GM21360 (cell line): ENCODE results near the gene NEBL.

Experiments used
- ATAC-seq: cut with Tn5 transposase; IDR thresholded peaks from one replicate; pipeline ENCODE4 v1.9.1; 2021; ENCODE audit warnings: mild to moderate bottlenecking, moderate library complexity; ENCODE audit not compliant: unreplicated experiment

NEBL gene

DNA sequence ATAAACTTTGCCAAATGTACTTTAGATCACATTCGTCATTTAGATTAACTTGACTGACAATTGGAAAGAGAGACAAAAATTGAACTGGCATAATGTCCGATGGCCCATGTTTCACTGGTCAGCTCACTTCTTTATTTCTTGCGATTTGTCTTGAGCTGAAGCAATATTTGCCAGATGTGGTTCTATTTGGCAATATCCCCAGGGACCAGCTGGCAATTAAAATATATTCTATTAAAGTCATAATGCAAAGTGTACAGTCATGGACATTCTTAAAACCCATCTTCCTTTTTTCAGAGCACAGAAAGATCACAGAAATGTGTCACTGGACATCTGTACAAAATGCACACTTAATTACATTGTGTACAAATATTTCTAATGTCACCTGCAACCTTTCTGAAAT, 26.3 kb downstream of the NEBL start:
- no peak for ATAC-seq

DNA sequence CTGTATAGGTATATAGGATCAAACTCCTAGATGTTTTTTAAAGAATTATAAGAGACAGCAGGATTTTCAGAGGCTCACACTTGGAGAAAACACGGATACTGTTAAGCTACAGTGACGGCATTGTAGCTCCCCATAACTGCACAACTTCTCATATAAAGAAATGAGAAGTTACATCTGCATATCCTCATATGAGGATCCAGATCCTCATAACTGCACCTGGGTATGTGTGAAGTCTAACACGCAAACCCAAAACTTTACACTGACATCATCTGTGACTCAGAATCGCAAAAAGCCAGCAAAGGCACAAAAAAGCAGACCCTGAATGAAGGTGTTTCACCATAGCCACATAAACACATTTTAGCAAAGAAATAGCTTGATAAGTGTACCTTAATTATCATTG, 34.1 kb downstream of the NEBL start:
- no peak for ATAC-seq

DNA sequence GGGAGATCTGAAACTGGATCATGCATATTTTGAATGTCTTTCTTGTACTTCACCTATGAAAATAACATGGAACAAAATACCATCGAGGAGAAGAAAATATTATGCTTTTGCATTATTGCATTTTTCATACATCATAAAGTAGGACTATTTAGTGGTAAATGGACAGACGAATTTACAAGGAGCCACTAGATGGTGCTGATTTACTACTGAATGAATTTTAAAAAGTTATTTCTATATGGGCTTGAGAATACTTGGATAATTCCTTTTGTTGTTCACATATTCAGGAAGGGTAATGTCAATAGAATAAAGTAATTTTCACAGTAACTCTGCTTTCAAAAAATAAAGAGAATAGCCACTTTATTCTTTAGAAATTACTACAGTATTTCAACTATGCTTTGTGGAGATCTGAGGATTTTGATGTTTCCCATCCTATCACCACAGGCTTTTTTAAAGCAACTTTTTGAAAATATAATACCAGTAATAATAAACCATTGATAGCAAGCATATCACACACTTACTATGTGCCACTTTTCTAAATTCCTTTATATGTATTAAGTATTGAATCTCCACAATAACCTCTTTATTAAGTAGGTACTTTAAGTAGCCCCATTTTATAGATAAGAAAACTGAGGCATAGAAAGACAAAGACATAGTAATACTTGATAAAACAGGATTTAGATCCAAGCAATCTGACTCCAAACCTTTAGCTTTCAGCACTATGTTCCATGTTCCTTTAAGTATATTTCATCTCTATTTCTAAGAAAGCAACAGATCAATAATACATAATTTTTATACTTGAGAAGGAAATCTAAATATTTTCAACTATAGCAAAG, 38.6 kb downstream of the NEBL start:
- ATAC-seq: no peak

DNA sequence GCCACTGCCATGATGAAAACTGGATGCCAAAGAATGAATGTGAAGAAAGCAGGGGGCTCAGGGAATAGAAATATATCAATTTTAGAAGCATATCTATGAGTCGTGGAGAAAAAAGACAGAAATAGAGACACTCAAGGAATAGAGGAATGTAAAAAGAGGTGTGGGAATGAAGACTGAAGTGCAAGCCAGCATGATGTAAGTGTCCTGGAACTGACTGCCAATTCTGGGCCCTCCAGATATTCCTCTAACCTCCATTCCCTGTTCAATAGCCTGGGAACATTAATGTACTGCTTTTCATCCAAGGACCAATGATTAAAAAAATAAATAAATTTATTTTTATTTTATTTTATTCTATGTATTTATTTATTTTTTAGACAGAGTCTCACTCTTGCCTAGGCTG, 40.6 kb downstream of the NEBL start:
- ATAC-seq: no peak

DNA sequence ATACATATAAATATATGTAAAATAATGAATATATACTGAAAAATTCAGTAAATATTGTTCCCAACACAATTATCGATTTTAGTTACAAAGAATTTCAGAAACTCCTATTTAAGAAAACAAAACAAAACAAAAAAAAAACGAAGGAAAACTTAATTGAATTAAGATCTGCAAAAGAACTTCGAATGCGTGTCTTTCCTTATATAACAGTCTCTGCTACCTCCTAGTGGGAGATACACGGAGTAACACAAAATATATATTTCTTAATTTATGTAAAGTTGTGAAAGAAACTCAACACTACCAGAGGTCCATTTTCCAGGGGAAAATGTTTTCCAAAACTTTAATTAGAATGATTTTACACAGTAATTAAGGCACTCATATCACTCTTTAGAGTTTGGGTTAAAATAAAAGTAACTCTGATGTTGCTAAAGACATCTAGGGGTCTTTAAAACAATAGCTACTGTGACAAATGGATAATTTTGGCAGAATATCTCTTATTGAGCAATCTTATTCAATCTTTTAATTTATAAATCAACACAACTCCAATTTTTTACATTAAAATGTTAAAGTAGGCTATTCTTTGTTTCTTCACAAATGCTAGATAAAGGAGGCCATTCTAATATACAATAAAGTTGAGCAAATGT, 41.6 kb downstream of the NEBL start:
- ATAC-seq: no peak

DNA sequence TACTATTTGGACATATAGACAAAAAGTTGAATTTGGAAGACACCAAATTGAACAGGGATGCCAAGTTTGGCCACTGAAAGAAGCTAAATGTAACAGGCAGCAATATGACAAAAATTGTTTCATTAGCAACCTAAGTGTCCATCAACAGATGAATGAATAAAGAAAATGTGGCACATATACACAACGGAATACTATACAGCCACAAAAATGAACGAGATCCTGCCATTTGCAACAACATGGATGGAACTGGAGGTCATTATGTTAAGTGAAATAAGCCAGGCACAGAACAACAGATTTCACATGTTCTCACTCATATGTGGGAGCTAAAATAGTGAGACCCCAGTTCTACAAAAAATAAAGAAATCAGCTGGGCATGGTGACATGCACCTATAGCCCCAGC, 43.8 kb downstream of the NEBL start:
- no peak for ATAC-seq

DNA sequence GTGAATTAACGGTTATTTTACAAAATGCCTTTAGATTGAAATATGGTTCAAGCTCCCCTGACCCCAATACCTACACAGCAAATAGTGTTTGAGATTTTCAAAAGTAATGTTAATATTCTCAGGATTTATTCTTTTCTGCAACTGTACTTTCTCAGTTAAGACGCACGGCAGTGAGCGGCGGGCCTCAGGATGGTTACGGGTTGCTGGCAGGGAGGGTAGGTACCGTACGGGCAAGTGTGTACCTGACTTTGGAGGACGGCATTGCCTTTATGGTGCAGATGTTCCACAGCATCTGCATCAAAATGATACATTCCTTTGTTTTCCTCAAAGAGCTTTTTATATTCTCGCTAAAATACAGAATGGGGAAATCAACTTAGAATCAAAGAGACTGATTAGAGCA, 44.8 kb downstream of the NEBL start:
- ATAC-seq: no peak

DNA sequence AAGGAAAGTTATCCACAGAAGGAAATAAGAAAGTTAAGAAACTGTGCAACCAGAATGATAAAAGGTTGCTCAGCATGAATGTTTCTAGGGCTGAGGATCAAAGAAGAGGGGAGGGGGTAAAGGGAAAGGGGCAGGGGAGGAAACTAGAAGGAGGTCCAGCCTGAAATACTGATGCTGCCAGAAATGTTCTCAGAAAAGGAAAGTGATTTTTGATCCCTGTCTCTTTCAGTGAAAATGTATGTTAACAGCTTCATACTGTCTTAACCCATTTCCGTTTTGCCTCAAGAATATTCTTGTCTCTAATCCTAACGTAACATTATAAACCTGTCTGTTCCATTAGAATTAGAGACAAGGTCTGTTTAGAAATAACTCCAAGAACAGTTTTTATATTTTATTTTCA, 49.6 kb downstream of the NEBL start:
- no peak for ATAC-seq

DNA sequence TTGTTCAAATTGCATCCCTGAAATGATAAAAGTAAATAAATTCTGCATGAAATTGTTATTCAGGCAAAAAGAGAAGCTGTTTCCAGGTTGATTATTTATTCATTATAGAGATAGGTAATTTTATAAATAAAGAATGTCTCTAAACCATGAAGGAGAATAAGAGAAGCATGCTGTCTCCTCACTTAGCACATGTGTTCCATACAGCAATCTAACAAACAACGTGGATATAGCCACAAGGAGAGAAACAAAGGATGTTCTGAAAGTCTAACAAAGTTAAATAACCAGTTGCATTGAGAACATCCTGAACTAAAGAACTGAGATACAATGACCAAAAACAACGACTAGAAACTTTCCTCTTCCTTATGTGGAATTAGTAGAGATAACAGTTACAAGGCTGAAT, 50.8 kb downstream of the NEBL start:
- ATAC-seq: no peak

DNA sequence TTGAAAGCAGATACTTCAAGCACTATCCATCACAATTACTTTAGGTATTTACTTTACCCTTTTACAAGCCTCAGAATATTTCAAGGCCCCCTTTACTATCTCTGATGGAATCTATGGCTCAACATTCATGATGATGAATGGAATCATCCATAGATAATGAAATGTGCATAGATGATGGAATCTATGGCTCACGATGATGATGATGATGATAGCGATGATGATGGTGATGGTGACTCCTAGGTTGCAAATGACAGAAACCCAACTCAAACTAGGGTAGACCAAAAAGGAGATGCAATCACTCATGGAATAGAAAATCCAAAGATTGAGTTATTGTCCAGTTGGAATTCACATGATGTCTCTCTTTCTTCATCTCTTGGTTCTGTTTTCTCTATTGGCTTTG, 55.7 kb downstream of the NEBL start:
- ATAC-seq: no peak

DNA sequence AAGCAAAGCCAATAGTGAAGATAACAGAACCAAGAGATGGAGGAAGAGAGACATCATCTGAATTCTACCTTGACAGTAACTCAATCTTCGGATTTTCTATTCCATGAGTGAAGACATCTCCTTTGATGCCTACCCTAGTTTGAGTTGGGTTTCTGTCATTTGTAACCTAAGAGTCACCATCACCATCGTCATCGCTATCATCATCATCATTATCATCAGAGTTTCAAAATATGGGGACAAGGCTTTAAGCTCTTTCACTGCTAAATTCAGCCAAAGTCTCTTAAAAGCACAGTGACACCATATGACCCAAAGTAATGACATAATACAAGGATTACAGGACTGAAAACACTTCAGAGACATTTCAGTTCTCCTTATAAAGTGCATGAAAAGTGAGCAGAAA, 57.2 kb downstream of the NEBL start:
- no peak for ATAC-seq

DNA sequence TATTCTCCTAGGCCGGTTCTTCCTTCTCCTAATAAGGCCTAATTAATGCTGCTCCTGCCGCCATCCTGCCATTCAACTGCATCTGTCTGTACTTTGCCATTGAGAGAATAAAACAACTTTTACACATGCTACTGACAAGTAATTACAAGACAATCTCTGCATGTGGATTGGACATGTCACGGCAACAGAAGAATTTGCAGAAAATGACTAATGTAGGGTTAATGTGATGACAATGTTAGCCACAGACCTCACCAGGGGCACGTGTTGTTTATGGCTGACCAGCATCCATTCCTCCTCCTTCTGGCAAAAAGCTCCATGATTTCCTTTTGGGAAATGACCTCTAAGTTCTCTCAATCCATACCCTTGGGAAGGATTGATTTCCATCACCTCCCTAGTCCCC, 58.0 kb downstream of the NEBL start:
- no peak for ATAC-seq

DNA sequence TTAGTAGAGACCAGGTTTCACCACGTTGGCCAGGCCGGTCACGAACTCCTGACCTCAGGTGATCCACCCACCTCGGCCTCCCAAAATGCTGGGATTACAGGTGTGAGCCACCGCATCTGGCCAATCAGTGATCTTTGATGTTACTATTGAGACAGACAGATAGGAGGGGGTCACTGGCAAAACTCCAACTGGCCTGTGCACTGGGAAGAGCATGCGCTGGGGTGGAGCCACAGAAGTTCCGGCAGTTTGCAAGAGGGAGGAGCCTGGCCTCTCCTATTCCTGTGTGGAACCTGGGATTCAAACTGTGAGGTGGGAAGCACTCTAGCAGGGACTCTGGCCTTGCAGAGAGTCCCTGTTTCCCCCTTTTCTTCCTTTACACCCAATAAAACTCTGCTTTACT, 60.7 kb downstream of the NEBL start:
- ATAC-seq: no peak

DNA sequence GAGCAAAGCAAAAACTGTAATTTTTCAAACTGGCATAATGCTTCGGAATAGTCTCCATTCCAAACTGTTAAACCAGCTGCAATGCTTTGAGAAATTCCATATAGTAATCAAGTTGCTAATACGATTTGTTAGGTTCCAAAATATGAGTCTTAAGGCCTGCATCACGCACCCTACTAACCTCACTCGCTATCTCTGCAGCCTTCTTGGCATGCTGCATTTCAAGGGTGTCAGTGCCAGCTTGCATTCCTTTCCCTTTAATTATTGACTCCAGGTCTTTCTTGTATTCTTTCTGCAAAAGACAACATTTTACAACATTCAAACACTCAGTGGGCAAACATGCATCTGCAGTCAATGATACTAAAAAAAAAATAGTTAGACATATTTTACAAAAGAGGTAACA, 61.8 kb downstream of the NEBL start:
- ATAC-seq: no peak

DNA sequence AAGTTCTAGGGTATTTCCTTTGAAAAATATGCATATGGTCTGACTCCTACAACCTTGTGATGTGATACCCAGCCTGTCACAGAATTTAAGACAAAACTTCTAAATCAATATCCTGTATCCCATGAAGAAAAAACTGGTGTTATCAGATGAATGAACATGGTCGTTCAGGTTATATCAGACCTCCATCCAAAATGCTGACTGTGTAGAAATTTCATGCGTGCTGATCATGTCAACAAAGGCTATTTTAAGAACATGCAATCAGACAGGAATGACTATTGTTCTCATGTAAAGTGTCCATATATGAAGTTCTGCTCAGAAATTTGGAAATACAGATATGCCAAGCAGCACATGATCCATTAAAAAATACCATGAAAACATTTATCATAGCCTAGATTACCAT, 62.3 kb downstream of the NEBL start:
- no peak for ATAC-seq

DNA sequence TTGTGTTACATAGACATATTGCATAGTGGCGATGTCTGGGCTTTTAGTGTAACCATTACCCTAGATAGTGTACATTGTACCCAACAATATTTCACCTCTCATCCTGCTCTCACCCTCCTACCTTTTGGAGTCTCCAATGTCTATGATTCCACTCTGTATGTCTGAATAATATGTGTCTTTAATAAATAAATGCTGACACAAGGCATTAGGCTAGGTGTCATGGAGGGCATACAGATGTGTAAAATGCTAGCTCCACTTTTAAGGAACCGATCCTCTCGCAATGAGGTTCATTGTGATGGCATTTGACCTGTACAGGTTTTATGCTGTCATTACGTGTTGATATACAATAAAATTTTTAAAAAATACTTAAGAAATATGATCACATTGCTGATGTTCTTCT, 74.3 kb downstream of the NEBL start:
- ATAC-seq: no peak

DNA sequence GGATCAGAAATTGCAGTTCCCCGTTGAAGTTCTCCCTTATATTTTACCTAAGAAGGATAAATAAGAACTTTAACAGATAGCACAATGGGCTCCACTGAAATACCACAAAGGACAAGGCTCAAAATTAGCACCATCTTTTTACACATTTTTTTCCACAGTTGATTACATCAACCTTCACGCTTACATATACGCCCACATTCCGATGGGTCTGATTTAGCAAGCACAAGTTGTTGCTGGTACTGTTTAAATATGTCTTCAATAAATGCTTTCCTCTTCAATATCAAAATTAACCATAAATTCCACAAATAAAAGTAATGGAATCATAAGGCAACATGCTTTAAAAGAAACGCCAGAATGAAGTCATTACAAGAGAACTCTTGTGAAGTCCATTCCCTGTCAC, 79.5 kb downstream of the NEBL start:
- ATAC-seq: no peak

DNA sequence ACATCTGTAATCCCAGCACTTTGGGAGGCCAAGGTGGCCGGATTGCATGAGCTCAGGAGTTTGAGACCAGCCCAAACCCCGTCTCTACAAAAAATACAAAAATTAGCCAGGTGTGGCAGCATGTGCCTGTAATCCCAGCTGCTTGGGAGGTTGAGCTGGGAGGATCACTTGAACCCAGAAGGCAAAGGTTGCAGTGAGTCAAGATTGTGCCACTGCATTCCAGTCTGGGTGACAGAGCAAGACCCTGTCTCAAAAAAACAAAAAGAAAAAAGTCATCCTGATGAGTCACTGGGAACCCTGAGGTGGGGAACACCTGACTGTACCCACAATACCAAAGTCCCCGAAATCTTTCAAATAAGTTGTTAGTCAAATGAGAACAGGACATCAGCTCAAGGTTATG, 80.0 kb downstream of the NEBL start:
- ATAC-seq: no peak

DNA sequence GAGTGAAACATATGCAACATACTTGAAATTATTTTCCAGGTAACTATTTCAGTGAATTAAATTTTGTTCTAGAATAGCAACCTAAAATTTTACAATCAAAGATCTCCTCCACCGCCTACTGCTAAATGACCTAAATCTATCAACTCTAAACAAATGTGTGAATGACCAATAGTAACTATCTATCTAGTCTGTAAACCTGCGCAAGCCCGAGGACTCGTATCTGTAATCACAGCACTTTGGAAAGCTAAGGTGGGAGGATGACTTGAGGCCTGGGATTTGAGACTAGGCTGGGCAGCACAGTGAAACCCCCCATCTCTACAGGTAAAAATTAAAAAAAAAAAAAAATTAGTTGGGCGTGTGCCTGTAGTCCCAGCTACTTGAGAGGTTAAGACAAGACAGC, 83.0 kb downstream of the NEBL start:
- ATAC-seq: no peak

DNA sequence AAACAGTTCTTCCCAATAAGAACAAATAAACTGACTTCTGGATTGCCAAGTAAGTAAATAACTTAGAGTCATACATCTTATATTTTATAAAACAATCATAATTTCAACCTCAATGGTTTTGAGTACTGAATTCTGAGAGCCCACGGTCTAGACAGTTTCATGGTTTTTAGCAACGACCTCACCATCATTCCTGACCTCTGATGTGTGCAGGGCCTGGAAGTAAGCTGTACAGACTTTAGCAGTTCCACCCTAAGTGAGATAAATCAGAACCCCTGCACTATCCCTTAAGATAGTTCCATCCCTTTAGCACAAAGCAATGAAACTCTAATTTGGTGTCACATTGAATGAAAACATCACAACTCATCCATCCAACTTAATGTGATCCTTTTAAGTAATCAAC, 86.0 kb downstream of the NEBL start:
- ATAC-seq: no peak

DNA sequence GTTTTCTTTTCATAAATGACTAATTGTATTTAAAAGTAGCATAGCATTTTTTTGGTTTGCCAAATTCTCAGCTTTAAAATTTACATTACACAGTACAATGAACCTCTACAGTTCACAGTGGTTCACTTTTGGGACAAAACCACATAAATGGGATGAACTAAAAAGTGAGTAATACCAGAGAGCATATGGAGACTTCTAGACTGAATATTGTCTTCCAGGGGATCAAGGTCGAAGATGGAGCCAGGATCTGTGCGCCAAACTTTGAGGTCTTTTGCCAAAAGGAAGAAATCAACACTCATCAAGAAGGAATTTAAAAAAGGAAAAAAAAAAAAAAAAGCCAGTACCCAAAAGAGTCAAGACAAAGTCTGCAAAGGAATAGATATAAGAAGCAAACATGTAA, 87.5 kb downstream of the NEBL start:
- ATAC-seq: no peak

DNA sequence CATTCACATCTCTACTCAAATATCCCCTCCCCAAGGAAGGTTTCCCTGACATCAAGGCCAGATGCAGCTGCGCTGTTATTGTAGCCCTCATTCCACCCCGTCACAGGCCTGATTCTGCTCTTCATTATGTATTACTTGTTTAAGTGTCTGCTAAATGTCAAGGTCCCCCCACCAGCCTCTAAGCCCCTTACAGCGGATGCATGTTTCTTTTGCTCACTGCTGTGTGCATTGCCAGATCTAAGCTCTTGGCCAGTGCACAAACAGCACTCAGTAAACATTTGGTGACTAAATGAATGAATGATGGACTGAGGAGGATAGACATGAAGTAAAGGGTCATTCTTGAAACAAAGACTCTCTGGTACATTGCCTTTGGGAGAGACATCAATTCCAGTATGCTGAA, 90.6 kb downstream of the NEBL start:
- ATAC-seq: no peak

DNA sequence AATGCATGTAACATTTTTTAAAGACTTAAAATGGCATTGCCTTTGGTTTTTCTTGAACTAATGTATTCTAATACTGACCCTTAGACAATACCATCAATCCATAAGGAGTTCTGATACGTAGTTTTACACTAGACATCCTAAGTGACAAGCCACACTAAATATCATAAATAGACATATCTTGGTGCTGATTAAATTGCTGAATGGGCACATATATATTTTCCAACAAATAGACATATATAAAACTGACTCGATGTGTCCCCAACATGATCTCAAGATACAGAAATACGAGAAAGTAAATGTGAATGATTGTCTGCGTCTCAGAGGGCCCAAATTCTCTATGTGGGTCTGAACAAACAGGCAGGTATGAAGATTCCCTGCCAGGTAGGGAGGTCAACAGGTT, 99.8 kb downstream of the NEBL start:
- ATAC-seq: no peak
